Nephron (organoid): Measurements from ENCODE around the gene IDH2.

Experiments used
- H3K27ac Mint-ChIP-seq, 3 experiments: 2 replicates each; pipeline ENCODE4 v1.8.0; 2020; ENCODE audit warnings: mixed read lengths in 3 of 3, mild to moderate bottlenecking in 2 of 3, moderate library complexity in 1 of 3
- H3K27me3 Mint-ChIP-seq: 2 replicates; pipeline ENCODE4 v1.8.0; 2021; ENCODE audit warnings: low read depth, mild to moderate bottlenecking, moderate library complexity, mixed read lengths
- H3K36me3 Mint-ChIP-seq: 2 replicates; pipeline ENCODE4 v1.8.0; 2020; ENCODE audit warnings: low read depth, mixed read lengths
- H3K4me1 Mint-ChIP-seq: 2 replicates; pipeline ENCODE4 v1.8.0; 2020; ENCODE audit warnings: mixed read lengths
- H3K4me3 Mint-ChIP-seq, 3 experiments: 2 replicates each; pipeline ENCODE4 v1.8.0; 2020; ENCODE audit warnings: mild to moderate bottlenecking in 3 of 3, mixed read lengths in 3 of 3, moderate library complexity in 2 of 3
- H3K9me3 Mint-ChIP-seq: 2 replicates; pipeline ENCODE4 v1.8.0; 2020; ENCODE audit warnings: mixed read lengths
- TF ChIP-seq, protein P1 (sequence below), 3 experiments: fragments of 200-600 bp; sonication (generic); IDR thresholded peaks; one replicate each; pipeline ENCODE4 v1.5.0; 2021; ENCODE audit warnings: antibody characterized with exemption in 3 of 3; ENCODE audit not compliant: unreplicated experiment in 3 of 3

IDH2 gene

DNA sequence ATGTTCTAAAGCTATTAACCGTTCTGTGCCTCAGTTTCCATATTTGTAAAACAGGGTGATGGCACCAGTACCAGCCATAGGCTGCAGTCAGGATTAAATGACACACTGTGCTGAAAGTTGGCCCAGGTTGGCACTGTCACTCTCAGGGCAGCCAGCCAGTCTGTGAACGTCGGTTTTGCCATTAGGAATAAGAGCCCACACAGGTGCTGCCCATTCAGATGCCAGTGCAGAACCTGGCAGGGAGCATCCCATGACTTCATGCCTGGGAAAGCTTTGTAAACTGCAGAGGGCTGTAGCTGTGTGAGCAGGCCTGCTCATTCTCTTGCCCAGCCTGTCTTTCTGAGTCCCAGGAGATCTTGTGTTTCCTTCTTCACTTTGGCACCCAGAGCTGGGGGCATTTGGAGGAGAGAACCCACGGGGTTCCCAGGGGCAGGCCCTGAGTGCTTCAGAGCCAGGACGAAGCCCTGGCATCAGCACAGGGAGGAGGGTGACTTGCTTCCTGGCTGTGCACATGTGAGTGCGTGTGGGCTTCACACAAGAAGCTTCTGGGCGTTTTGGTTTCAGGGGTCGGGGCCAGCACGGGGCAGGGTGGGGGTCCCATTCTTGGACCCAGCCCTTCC lies 54.2 kb downstream of the IDH2 start:
- no peaks in the 10 kb centered on the region for H3K9me3 Mint-ChIP-seq
- no peak overlapping the region for H3K27ac Mint-ChIP-seq
- no peak overlapping the region for H3K4me3 Mint-ChIP-seq
- no peaks in the 10 kb centered on the region for H3K36me3 Mint-ChIP-seq
- peaks cover 64% of the 10 kb centered on the region for H3K4me1 Mint-ChIP-seq
- TF ChIP-seq, protein P1, sequence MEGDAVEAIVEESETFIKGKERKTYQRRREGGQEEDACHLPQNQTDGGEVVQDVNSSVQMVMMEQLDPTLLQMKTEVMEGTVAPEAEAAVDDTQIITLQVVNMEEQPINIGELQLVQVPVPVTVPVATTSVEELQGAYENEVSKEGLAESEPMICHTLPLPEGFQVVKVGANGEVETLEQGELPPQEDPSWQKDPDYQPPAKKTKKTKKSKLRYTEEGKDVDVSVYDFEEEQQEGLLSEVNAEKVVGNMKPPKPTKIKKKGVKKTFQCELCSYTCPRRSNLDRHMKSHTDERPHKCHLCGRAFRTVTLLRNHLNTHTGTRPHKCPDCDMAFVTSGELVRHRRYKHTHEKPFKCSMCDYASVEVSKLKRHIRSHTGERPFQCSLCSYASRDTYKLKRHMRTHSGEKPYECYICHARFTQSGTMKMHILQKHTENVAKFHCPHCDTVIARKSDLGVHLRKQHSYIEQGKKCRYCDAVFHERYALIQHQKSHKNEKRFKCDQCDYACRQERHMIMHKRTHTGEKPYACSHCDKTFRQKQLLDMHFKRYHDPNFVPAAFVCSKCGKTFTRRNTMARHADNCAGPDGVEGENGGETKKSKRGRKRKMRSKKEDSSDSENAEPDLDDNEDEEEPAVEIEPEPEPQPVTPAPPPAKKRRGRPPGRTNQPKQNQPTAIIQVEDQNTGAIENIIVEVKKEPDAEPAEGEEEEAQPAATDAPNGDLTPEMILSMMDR (IDR thresholded peaks at IDR 0.05; ENCODE audit: unreplicated experiment in 3 of 3) = no peak
- H3K27me3 Mint-ChIP-seq = no peaks in the 10 kb centered on the region

DNA sequence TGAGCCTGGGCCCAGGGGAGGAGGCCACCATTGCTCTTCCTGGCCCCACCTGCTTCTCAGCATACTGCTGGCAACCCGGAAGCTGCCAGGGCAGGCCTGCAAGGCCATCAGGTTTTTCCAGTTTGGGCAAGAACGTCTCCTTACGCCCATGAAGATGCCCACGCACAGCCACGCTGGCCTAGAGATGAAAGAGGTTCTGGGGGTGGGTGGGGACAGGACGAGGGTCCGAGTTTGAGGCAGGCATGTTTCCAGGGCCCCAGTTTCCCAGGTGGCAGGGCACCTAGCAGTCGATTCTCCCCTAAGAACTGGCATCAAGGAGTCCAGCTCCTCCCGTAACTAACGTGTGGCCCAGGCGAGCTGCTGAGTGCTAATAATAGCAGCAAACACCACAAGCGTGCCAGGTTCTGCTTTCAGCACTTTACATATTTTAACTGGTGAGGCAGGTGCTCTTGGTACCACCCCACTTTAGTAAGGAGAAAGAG lies 55.3 kb downstream of the IDH2 start:
- no peaks in the 10 kb centered on the region for H3K36me3 Mint-ChIP-seq
- no peak overlapping the region for H3K4me3 Mint-ChIP-seq
- TF ChIP-seq, protein P1 (IDR thresholded peaks at IDR 0.05; ENCODE audit: unreplicated experiment in 3 of 3) = no peak
- H3K4me1 Mint-ChIP-seq = peaks cover 56% of the 10 kb centered on the region
- no peak overlapping the region for H3K27ac Mint-ChIP-seq
- no peaks in the 10 kb centered on the region for H3K27me3 Mint-ChIP-seq
- no peaks in the 10 kb centered on the region for H3K9me3 Mint-ChIP-seq

DNA sequence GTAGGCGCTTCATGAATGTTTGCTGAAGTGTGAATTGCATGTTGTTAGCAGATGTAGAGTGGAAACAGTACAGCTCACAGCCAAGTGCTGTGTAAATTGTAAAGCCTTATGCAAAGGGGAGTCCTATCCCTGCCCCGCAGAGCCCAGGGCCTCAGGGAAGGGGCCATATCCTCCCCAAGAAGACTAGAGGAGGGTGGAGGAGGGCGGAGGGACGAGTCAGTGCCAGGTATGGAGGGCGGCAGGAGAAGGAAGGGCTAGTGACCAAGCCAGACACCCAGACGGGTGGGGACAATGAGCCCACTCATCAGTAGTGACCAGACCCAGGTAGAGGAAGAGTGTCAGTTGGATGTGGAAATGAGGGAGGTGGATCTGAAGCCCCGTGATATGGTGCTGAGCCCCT lies 56.0 kb downstream of the IDH2 start:
- Mint-ChIP-seq H3K4me3 (no peak overlapping the region), H3K36me3 (no peaks in the 10 kb centered on the region), H3K27me3 (no peaks in the 10 kb centered on the region), H3K9me3 (no peaks in the 10 kb centered on the region), H3K27ac (no peak overlapping the region), H3K4me1 (peaks cover 60% of the 10 kb centered on the region)
- TF ChIP-seq, protein P1 (IDR thresholded peaks at IDR 0.05; ENCODE audit: unreplicated experiment in 3 of 3) = no peak

DNA sequence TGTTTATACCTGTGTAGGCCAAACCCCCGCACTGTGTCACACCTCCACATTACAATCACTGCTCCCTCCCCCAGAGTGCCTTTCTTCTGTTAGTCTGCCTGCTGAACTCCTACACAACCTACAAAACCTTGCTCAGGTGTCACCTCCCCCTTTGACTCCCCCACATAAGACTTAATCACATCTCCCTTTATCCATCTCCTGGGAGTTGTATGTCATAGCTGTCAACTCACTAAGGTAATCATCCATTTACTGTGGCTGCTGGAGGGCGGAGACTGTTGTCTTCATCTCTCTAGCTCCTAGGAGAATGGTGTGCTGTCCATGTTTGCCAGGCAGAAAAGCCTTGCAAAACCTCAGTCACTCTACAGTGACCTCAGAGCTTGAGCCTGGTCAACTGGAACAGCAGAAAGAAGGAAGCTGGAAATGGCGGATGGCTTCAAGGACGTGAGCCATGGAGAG lies 57.3 kb downstream of the IDH2 start:
- TF ChIP-seq, protein P1 (IDR thresholded peaks at IDR 0.05; ENCODE audit: unreplicated experiment in 3 of 3) = no peak
- Mint-ChIP-seq H3K9me3 (no peaks in the 10 kb centered on the region), H3K4me1 (peaks cover 66% of the 10 kb centered on the region), H3K36me3 (no peaks in the 10 kb centered on the region), H3K27ac (peak overlapping the region; percentile 62 to 90 (median 66)), H3K4me3 (peak overlapping the region in 1 of 3 experiments; percentile 1), H3K27me3 (no peaks in the 10 kb centered on the region)

DNA sequence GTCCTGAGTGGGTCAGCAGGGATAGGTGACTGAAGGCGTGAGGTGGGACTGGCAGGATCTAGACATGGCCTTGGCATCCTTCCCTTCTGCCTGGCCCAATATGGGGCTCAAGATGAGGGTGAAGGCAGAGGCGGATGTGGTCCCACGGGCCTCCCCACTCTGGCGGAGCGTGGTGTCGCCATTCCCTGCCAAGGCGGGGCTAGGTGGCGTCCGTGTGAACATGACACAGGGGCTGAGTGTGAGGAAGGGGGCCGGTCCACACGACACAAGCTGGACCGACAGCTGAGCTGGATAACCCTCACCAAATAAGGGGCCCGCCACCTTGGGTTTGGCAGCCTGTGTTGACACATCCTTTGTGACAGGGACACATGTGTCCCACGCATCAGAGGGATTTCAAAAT lies 58.1 kb downstream of the IDH2 start:
- peak overlapping the region in 2 of 3 experiments; percentile 58 to 75 for H3K27ac Mint-ChIP-seq
- no peaks in the 10 kb centered on the region for H3K9me3 Mint-ChIP-seq
- peaks cover 63% of the 10 kb centered on the region for H3K4me1 Mint-ChIP-seq
- TF ChIP-seq, protein P1 (IDR thresholded peaks at IDR 0.05; ENCODE audit: unreplicated experiment in 3 of 3) = no peak
- no peaks in the 10 kb centered on the region for H3K36me3 Mint-ChIP-seq
- no peak overlapping the region for H3K4me3 Mint-ChIP-seq
- H3K27me3 Mint-ChIP-seq = no peaks in the 10 kb centered on the region

DNA sequence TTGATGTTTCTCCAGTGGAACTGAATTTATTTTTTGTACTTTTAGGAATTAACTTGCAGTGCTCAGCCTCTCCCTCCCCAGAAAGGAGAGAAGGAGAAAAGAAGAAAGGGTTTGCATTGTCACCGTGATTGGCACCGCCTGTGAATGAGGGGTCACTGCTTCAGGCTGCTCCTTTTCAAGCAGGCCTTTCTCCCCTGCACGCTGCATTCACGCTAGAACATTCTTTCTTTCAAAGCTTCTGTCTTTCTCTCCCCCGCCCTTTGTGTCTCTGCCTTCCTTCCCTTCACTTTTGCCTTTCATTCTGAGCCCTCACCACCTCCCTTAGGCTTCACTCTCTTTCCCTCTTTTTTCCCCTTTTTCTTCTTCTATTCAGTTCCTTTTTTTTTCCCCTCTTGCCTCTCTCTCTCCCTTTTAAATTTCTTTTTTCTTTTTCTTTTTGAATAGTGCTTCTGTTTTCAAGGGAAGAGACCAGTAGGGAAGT lies 58.7 kb downstream of the IDH2 start:
- Mint-ChIP-seq H3K4me3 (no peak overlapping the region), H3K27ac (peak overlapping the region; percentile 58 to 78 (median 75)), H3K27me3 (no peaks in the 10 kb centered on the region), H3K9me3 (no peaks in the 10 kb centered on the region), H3K4me1 (peaks cover 59% of the 10 kb centered on the region), H3K36me3 (no peaks in the 10 kb centered on the region)
- TF ChIP-seq, protein P1 (IDR thresholded peaks at IDR 0.05; ENCODE audit: unreplicated experiment in 3 of 3) = no peak
